Measurements from ENCODE around the gene SMIM43.

SMIM43 gene

GRCh38 chr4:121800638-121800960, 35.6 kb upstream of the SMIM43 start:
- peak overlapping the region; percentile 95 for H3K4me3 ChIP-seq (ENCODE audit: low read depth, low read length)
- TF ChIP-seq CTCF (IDR thresholded peaks at IDR 0.05; ENCODE audit: low read depth, low read length) = no peak
- DNase-seq (ENCODE audit: low read depth, low spot score) = no peak
- in situ Hi-C loops (cut with HindIII; ENCODE audit: low sequenced_read_pairs) = no loop called here

GRCh38 chr4:121799867-121800501, 35.0 kb upstream of the SMIM43 start:
- no peak for DNase-seq (ENCODE audit: low read depth, low spot score)
- no peak overlapping the region for H3K4me3 ChIP-seq (ENCODE audit: low read depth, low read length)
- in situ Hi-C loops (cut with HindIII; ENCODE audit: low sequenced_read_pairs) = no loop called here
- TF ChIP-seq CTCF (IDR thresholded peaks at IDR 0.05; ENCODE audit: low read depth, low read length) = no peak

GRCh38 chr4:121799208-121799823, 34.4 kb upstream of the SMIM43 start:
- no peak for TF ChIP-seq CTCF (IDR thresholded peaks at IDR 0.05; ENCODE audit: low read depth, low read length)
- in situ Hi-C loops (cut with HindIII; ENCODE audit: low sequenced_read_pairs) = no loop called here
- no peak overlapping the region for H3K4me3 ChIP-seq (ENCODE audit: low read depth, low read length)
- no peak for DNase-seq (ENCODE audit: low read depth, low spot score)

GRCh38 chr4:121796283-121796682, 31.3 kb upstream of the SMIM43 start:
- no peak for TF ChIP-seq CTCF (IDR thresholded peaks at IDR 0.05; ENCODE audit: low read depth, low read length)
- H3K4me3 ChIP-seq (ENCODE audit: low read depth, low read length) = no peak overlapping the region
- in situ Hi-C loops (cut with HindIII; ENCODE audit: low sequenced_read_pairs) = no loop called here
- no peak for DNase-seq (ENCODE audit: low read depth, low spot score)

GRCh38 chr4:121794505-121795188, 29.7 kb upstream of the SMIM43 start:
- DNase-seq (ENCODE audit: low read depth, low spot score) = no peak
- no peak for TF ChIP-seq CTCF (IDR thresholded peaks at IDR 0.05; ENCODE audit: low read depth, low read length)
- in situ Hi-C loops (cut with HindIII; ENCODE audit: low sequenced_read_pairs) = no loop called here
- H3K4me3 ChIP-seq (ENCODE audit: low read depth, low read length) = no peak overlapping the region

- no peak for TF ChIP-seq CTCF (IDR thresholded peaks at IDR 0.05; ENCODE audit: low read depth, low read length)
- no peak for DNase-seq (ENCODE audit: low read depth, low spot score)
- H3K4me3 ChIP-seq (ENCODE audit: low read depth, low read length) = no peak overlapping the region
- in situ Hi-C loops (cut with HindIII; ENCODE audit: low sequenced_read_pairs) = no loop called here
These were observed 28.0 kb upstream of the SMIM43 start for GRCh38 chr4:121792966-121793365.

Data from astrocyte of the spinal cord (primary cell).